ENCODE data around the gene MAP3K6.

Gene MAP3K6

GRCh38 chr1:27345272-27345671 is 21.5 kb downstream of the MAP3K6 start:
- no peak overlapping the region for H4K8ac ChIP-seq (ENCODE audit: low read depth, low read length)
- no peak overlapping the region for H3K4me2 ChIP-seq (ENCODE audit: low read length)
- H3K27ac ChIP-seq (ENCODE audit: low read depth, low read length): no peak overlapping the region
- no peak overlapping the region for H3K4ac ChIP-seq (ENCODE audit: low read depth, low read length)
- H2AK5ac ChIP-seq (ENCODE audit: low read length): no peak overlapping the region
- no peak overlapping the region for H4K5ac ChIP-seq (ENCODE audit: low read length)
- no peak overlapping the region for H3K23ac ChIP-seq (ENCODE audit: low read length)
- H3K9ac ChIP-seq (ENCODE audit: low read length): no peak overlapping the region
- H3K18ac ChIP-seq (ENCODE audit: low read length): no peak overlapping the region
- no peak overlapping the region for H3K56ac ChIP-seq (ENCODE audit: low read length)
- peaks cover 2% of the 10 kb centered on the region for H3K79me1 ChIP-seq (ENCODE audit: low read length)
- no peaks in the 10 kb centered on the region for H3K79me2 ChIP-seq (ENCODE audit: control insufficient read depth, insufficient read depth, low read length)
- no peak overlapping the region for H2BK5ac ChIP-seq (ENCODE audit: low read length)
- no peaks in the 10 kb centered on the region for H3K27me3 ChIP-seq (ENCODE audit: insufficient read depth, low read length, poor library complexity)
- no peak overlapping the region for H2BK15ac ChIP-seq (replicated peaks; ENCODE audit: low read depth)
- no peak overlapping the region for H2BK120ac ChIP-seq (ENCODE audit: low read depth, low read length)
- H3K36me3 ChIP-seq (ENCODE audit: control insufficient read depth, insufficient read depth, low read length): no peaks in the 10 kb centered on the region
- no CpG with 5 or more reads among the region's 12 CpGs for WGBS (ENCODE audit: extremely low coverage, insufficient coverage, low lambda C conversion rate)
- no peak for DNase-seq
- H3K4me1 ChIP-seq (ENCODE audit: control insufficient read depth, low read depth, low read length): peaks cover 3% of the 10 kb centered on the region
- no peak overlapping the region for H3K4me3 ChIP-seq (ENCODE audit: low read length)

GRCh38 chr1:27343639-27344025 is 23.1 kb downstream of the MAP3K6 start:
- Histone ChIP-seq H3K4me3 (ENCODE audit: low read length) (no peak overlapping the region), H3K79me2 (ENCODE audit: control insufficient read depth, insufficient read depth, low read length) (no peaks in the 10 kb centered on the region), H3K4me2 (ENCODE audit: low read length) (no peak overlapping the region), H4K5ac (ENCODE audit: low read length) (no peak overlapping the region), H3K18ac (ENCODE audit: low read length) (no peak overlapping the region), H4K8ac (ENCODE audit: low read depth, low read length) (no peak overlapping the region), H2BK5ac (ENCODE audit: low read length) (no peak overlapping the region), H3K27ac (ENCODE audit: low read depth, low read length) (no peak overlapping the region), H3K27me3 (ENCODE audit: insufficient read depth, low read length, poor library complexity) (no peaks in the 10 kb centered on the region), H3K23ac (ENCODE audit: low read length) (no peak overlapping the region), H3K4ac (ENCODE audit: low read depth, low read length) (no peak overlapping the region), H2AK5ac (ENCODE audit: low read length) (no peak overlapping the region), H2BK15ac (replicated peaks; ENCODE audit: low read depth) (no peak overlapping the region), H3K56ac (ENCODE audit: low read length) (no peak overlapping the region), H2BK120ac (ENCODE audit: low read depth, low read length) (no peak overlapping the region), H3K36me3 (ENCODE audit: control insufficient read depth, insufficient read depth, low read length) (no peaks in the 10 kb centered on the region), H3K79me1 (ENCODE audit: low read length) (no peaks in the 10 kb centered on the region), H3K4me1 (ENCODE audit: control insufficient read depth, low read depth, low read length) (peaks cover 5% of the 10 kb centered on the region), H3K9ac (ENCODE audit: low read length) (no peak overlapping the region)
- WGBS (ENCODE audit: extremely low coverage, insufficient coverage, low lambda C conversion rate): no CpG with 5 or more reads among the region's 5 CpGs
- no peak for DNase-seq

- Histone ChIP-seq H3K18ac (ENCODE audit: low read length) (no peak overlapping the region), H2BK120ac (ENCODE audit: low read depth, low read length) (no peak overlapping the region), H2BK15ac (replicated peaks; ENCODE audit: low read depth) (no peak overlapping the region), H4K5ac (ENCODE audit: low read length) (no peak overlapping the region), H4K8ac (ENCODE audit: low read depth, low read length) (no peak overlapping the region), H3K4me2 (ENCODE audit: low read length) (no peak overlapping the region), H3K4ac (ENCODE audit: low read depth, low read length) (no peak overlapping the region), H2AK5ac (ENCODE audit: low read length) (no peak overlapping the region), H3K4me1 (ENCODE audit: control insufficient read depth, low read depth, low read length) (peaks cover 5% of the 10 kb centered on the region), H3K23ac (ENCODE audit: low read length) (no peak overlapping the region), H3K27me3 (ENCODE audit: insufficient read depth, low read length, poor library complexity) (no peaks in the 10 kb centered on the region), H3K56ac (ENCODE audit: low read length) (peak overlapping the region; percentile 58), H3K9ac (ENCODE audit: low read length) (peak overlapping the region; percentile 17), H3K4me3 (ENCODE audit: low read length) (no peak overlapping the region), H2BK5ac (ENCODE audit: low read length) (no peak overlapping the region), H3K36me3 (ENCODE audit: control insufficient read depth, insufficient read depth, low read length) (no peaks in the 10 kb centered on the region), H3K27ac (ENCODE audit: low read depth, low read length) (no peak overlapping the region), H3K79me1 (ENCODE audit: low read length) (no peaks in the 10 kb centered on the region), H3K79me2 (ENCODE audit: control insufficient read depth, insufficient read depth, low read length) (no peaks in the 10 kb centered on the region)
- no CpG with 5 or more reads among the region's 31 CpGs for WGBS (ENCODE audit: extremely low coverage, insufficient coverage, low lambda C conversion rate)
- no peak for DNase-seq
Measured at GRCh38 chr1:27342778-27343638, 23.8 kb downstream of the MAP3K6 start.

GRCh38 chr1:27342391-27342777 is 24.4 kb downstream of the MAP3K6 start:
- WGBS (ENCODE audit: extremely low coverage, insufficient coverage, low lambda C conversion rate): no CpG with 5 or more reads among the region's 8 CpGs
- no peak overlapping the region for H4K8ac ChIP-seq (ENCODE audit: low read depth, low read length)
- H3K4me2 ChIP-seq (ENCODE audit: low read length): no peak overlapping the region
- no peak overlapping the region for H3K23ac ChIP-seq (ENCODE audit: low read length)
- no peaks in the 10 kb centered on the region for H3K27me3 ChIP-seq (ENCODE audit: insufficient read depth, low read length, poor library complexity)
- H3K27ac ChIP-seq (ENCODE audit: low read depth, low read length): no peak overlapping the region
- H2BK15ac ChIP-seq (replicated peaks; ENCODE audit: low read depth): no peak overlapping the region
- no peak for DNase-seq
- no peak overlapping the region for H3K4me3 ChIP-seq (ENCODE audit: low read length)
- H3K18ac ChIP-seq (ENCODE audit: low read length): no peak overlapping the region
- peaks cover 5% of the 10 kb centered on the region for H3K4me1 ChIP-seq (ENCODE audit: control insufficient read depth, low read depth, low read length)
- no peak overlapping the region for H4K5ac ChIP-seq (ENCODE audit: low read length)
- peak overlapping the region; percentile 17 for H3K9ac ChIP-seq (ENCODE audit: low read length)
- no peak overlapping the region for H2AK5ac ChIP-seq (ENCODE audit: low read length)
- no peak overlapping the region for H2BK120ac ChIP-seq (ENCODE audit: low read depth, low read length)
- no peaks in the 10 kb centered on the region for H3K79me1 ChIP-seq (ENCODE audit: low read length)
- H3K36me3 ChIP-seq (ENCODE audit: control insufficient read depth, insufficient read depth, low read length): no peaks in the 10 kb centered on the region
- H3K4ac ChIP-seq (ENCODE audit: low read depth, low read length): no peak overlapping the region
- H2BK5ac ChIP-seq (ENCODE audit: low read length): no peak overlapping the region
- peak overlapping the region; percentile 67 for H3K56ac ChIP-seq (ENCODE audit: low read length)
- no peaks in the 10 kb centered on the region for H3K79me2 ChIP-seq (ENCODE audit: control insufficient read depth, insufficient read depth, low read length)

GRCh38 chr1:27341525-27342252 is 25.1 kb downstream of the MAP3K6 start, which contains the start of gene SYTL1:
SYTL1 (plus strand) TSS chr1:27342022; CDS start chr1:27345335, 3,313 bp downstream.
- H3K4me2 ChIP-seq (ENCODE audit: low read length): peak within 1 kb of the TSS; percentile 33
- H3K4me3 ChIP-seq (ENCODE audit: low read length): no peak within 1 kb of the TSS
- H2BK15ac ChIP-seq (replicated peaks; ENCODE audit: low read depth): no peak within 1 kb of the TSS
- H3K9ac ChIP-seq (ENCODE audit: low read length): peak within 1 kb of the TSS; percentile 49
- H3K23ac ChIP-seq (ENCODE audit: low read length): no peak within 1 kb of the TSS
- H3K56ac ChIP-seq (ENCODE audit: low read length): peak within 1 kb of the TSS; percentile 67
- no peak within 1 kb of the TSS for H3K27ac ChIP-seq (ENCODE audit: low read depth, low read length)
- no peak within 1 kb of the TSS for H3K18ac ChIP-seq (ENCODE audit: low read length)
- no peak within 1 kb of the TSS for H4K5ac ChIP-seq (ENCODE audit: low read length)
- H3K36me3 ChIP-seq (ENCODE audit: control insufficient read depth, insufficient read depth, low read length): no peaks in the 10 kb centered on the region
- no peak within 1 kb of the TSS for H2BK5ac ChIP-seq (ENCODE audit: low read length)
- no CpG with 5 or more reads among the region's 22 CpGs for WGBS (ENCODE audit: extremely low coverage, insufficient coverage, low lambda C conversion rate)
- H2BK120ac ChIP-seq (ENCODE audit: low read depth, low read length): no peak within 1 kb of the TSS
- peaks cover 5% of the 10 kb centered on the region for H3K4me1 ChIP-seq (ENCODE audit: control insufficient read depth, low read depth, low read length)
- H3K27me3 ChIP-seq (ENCODE audit: insufficient read depth, low read length, poor library complexity): no peaks in the 10 kb centered on the region
- no peak within 1 kb of the TSS for H4K8ac ChIP-seq (ENCODE audit: low read depth, low read length)
- H3K79me1 ChIP-seq (ENCODE audit: low read length): no peaks in the 10 kb centered on the region
- no peak within 1 kb of the TSS for H3K4ac ChIP-seq (ENCODE audit: low read depth, low read length)
- DNase-seq: peak; percentile 71
- H3K79me2 ChIP-seq (ENCODE audit: control insufficient read depth, insufficient read depth, low read length): no peaks in the 10 kb centered on the region
- peak within 1 kb of the TSS; percentile 34 for H2AK5ac ChIP-seq (ENCODE audit: low read length)

Measured in mesendoderm (in vitro differentiated cells).